ENCODE results near the gene MAT2B.

- TF ChIP-seq, protein P1, sequence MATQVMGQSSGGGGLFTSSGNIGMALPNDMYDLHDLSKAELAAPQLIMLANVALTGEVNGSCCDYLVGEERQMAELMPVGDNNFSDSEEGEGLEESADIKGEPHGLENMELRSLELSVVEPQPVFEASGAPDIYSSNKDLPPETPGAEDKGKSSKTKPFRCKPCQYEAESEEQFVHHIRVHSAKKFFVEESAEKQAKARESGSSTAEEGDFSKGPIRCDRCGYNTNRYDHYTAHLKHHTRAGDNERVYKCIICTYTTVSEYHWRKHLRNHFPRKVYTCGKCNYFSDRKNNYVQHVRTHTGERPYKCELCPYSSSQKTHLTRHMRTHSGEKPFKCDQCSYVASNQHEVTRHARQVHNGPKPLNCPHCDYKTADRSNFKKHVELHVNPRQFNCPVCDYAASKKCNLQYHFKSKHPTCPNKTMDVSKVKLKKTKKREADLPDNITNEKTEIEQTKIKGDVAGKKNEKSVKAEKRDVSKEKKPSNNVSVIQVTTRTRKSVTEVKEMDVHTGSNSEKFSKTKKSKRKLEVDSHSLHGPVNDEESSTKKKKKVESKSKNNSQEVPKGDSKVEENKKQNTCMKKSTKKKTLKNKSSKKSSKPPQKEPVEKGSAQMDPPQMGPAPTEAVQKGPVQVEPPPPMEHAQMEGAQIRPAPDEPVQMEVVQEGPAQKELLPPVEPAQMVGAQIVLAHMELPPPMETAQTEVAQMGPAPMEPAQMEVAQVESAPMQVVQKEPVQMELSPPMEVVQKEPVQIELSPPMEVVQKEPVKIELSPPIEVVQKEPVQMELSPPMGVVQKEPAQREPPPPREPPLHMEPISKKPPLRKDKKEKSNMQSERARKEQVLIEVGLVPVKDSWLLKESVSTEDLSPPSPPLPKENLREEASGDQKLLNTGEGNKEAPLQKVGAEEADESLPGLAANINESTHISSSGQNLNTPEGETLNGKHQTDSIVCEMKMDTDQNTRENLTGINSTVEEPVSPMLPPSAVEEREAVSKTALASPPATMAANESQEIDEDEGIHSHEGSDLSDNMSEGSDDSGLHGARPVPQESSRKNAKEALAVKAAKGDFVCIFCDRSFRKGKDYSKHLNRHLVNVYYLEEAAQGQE (IDR thresholded peaks at IDR 0.05; ENCODE audit: insufficient read depth in 1 of 2, low read depth in 2 of 2, low read length in 2 of 2): no peak
- no peak for TF ChIP-seq TAF1 (IDR thresholded peaks at IDR 0.05; ENCODE audit: borderline replicate concordance, insufficient read depth, low read length)
- TF ChIP-seq FOXP2 (optimal IDR thresholded peaks at IDR 0.05; ENCODE audit: borderline replicate concordance, extremely low read depth, extremely low read length, insufficient read depth): no peak
- no peak for TF ChIP-seq SIN3A (IDR thresholded peaks at IDR 0.05; ENCODE audit: borderline replicate concordance, insufficient read depth, low read length)
Measured at GRCh38 chr5:163508753-163509152, 3.3 kb downstream of the MAT2B start.

Data from PFSK-1 (cell line).